Parathyroid adenoma (tissue), 2 donors: ENCODE data around the gene ARHGAP4.

ENCODE experiments used
- H2AFZ ChIP-seq: fragments of 300-600 bp; sonication (generic); one replicate; pipeline ENCODE4 v1.7.0; 2017; ENCODE audit warnings: antibody characterized with exemption, mild to moderate bottlenecking
- H3K27ac ChIP-seq: fragments of 300-600 bp; sonication (generic); one replicate; pipeline ENCODE4 v1.7.0; 2017
- H3K27me3 ChIP-seq: fragments of 300-600 bp; sonication (generic); one replicate; pipeline ENCODE4 v1.7.0; 2017; ENCODE audit warnings: low read length; ENCODE audit not compliant: control insufficient read depth, insufficient read depth
- H3K36me3 ChIP-seq: fragments of 300-600 bp; sonication (generic); one replicate; pipeline ENCODE4 v1.7.0; 2017; ENCODE audit warnings: low read length; ENCODE audit not compliant: control insufficient read depth, insufficient read depth
- H3K4me1 ChIP-seq: fragments of 300-600 bp; sonication (generic); one replicate; pipeline ENCODE4 v1.7.0; 2017; ENCODE audit warnings: control low read depth
- H3K4me2 ChIP-seq: fragments of 300-600 bp; sonication (generic); one replicate; pipeline ENCODE4 v1.7.0; 2017; ENCODE audit warnings: low read length
- H3K4me3 ChIP-seq: fragments of 300-600 bp; sonication (generic); one replicate; pipeline ENCODE4 v1.7.0; 2017; ENCODE audit warnings: low read depth, low read length
- H3K79me2 ChIP-seq: fragments of 300-600 bp; sonication (generic); one replicate; pipeline ENCODE4 v1.7.0; 2017; ENCODE audit warnings: control low read depth
- H3K9ac ChIP-seq: fragments of 300-600 bp; sonication (generic); one replicate; pipeline ENCODE4 v1.7.0; 2017; ENCODE audit warnings: mild to moderate bottlenecking
- H3K9me3 ChIP-seq: fragments of 300-600 bp; sonication (generic); one replicate; pipeline ENCODE4 v1.7.0; 2017; ENCODE audit warnings: low read length; ENCODE audit not compliant: control insufficient read depth
- CTCF ChIP-seq: fragments of 300-600 bp; sonication (generic); IDR thresholded peaks from one replicate; pipeline ENCODE4 v1.7.0; 2017; ENCODE audit warnings: antibody characterized with exemption, mild to moderate bottlenecking
- donor health status: primary hyperparathyroidism.

The ARHGAP4 gene

GRCh38 chrX:153885968-153886903, 39.8 kb downstream of the ARHGAP4 start, which contains the start of gene L1CAM:
L1CAM (minus strand) TSS chrX:153886173; CDS start chrX:153875836, 10,337 bp downstream.
- no peaks in the 10 kb centered on the region for H3K79me2 ChIP-seq
- no peaks in the 10 kb centered on the region for H3K36me3 ChIP-seq
- no peaks in the 10 kb centered on the region for H3K4me1 ChIP-seq
- no peak within 1 kb of the TSS for H3K4me2 ChIP-seq
- H3K4me3 ChIP-seq = no peak within 1 kb of the TSS
- no peaks in the 10 kb centered on the region for H3K9me3 ChIP-seq
- no peak for TF ChIP-seq CTCF
- H2AFZ ChIP-seq = peak within 1 kb of the TSS; percentile 64
- H3K9ac ChIP-seq = no peak within 1 kb of the TSS
- no peak within 1 kb of the TSS for H3K27ac ChIP-seq
- peaks cover 3% of the 10 kb centered on the region for H3K27me3 ChIP-seq

GRCh38 chrX:153885208-153885787, 40.8 kb downstream of the ARHGAP4 start:
- Histone ChIP-seq H3K27me3 (peaks cover 3% of the 10 kb centered on the region), H3K4me3 (no peak overlapping the region), H3K9me3 (no peaks in the 10 kb centered on the region)

GRCh38 chrX:153884590-153884989, 41.5 kb downstream of the ARHGAP4 start:
- Histone ChIP-seq H3K9me3 (no peaks in the 10 kb centered on the region), H3K9ac (no peak overlapping the region), H3K27me3 (peaks cover 3% of the 10 kb centered on the region), H3K36me3 (no peaks in the 10 kb centered on the region), H3K27ac (no peak overlapping the region), H3K4me1 (no peaks in the 10 kb centered on the region), H3K79me2 (no peaks in the 10 kb centered on the region), H3K4me3 (no peak overlapping the region), H3K4me2 (no peak overlapping the region), H2AFZ (no peak overlapping the region)
- TF ChIP-seq CTCF = peak; percentile 55

More at GRCh38 chrX:153885208-153885787, 40.8 kb downstream of the ARHGAP4 start:
- Histone ChIP-seq H3K4me2 (no peak overlapping the region), H3K9ac (no peak overlapping the region), H3K27ac (no peak overlapping the region), H3K36me3 (no peaks in the 10 kb centered on the region), H3K79me2 (no peaks in the 10 kb centered on the region), H3K4me1 (no peaks in the 10 kb centered on the region), H2AFZ (no peak overlapping the region)
- TF ChIP-seq CTCF = no peak

- TF ChIP-seq CTCF = no peak
- H3K4me3 ChIP-seq = no peak overlapping the region
- H3K79me2 ChIP-seq = no peaks in the 10 kb centered on the region
- no peaks in the 10 kb centered on the region for H3K9me3 ChIP-seq
- no peak overlapping the region for H3K27ac ChIP-seq
- no peaks in the 10 kb centered on the region for H3K36me3 ChIP-seq
- H3K27me3 ChIP-seq = peaks cover 3% of the 10 kb centered on the region
- H2AFZ ChIP-seq = no peak overlapping the region
- no peaks in the 10 kb centered on the region for H3K4me1 ChIP-seq
- H3K9ac ChIP-seq = no peak overlapping the region
- H3K4me2 ChIP-seq = no peak overlapping the region
Measured at GRCh38 chrX:153884136-153884535, 41.9 kb downstream of the ARHGAP4 start.
